Lower lobe of right lung (tissue), 2 donors: Measurements from ENCODE around the gene PHACTR1. TPM values are rescaled to one million over a fixed set of nuclear protein-coding genes. Genes with fewer than 3 reads are reported as not detected.

Experiments used
- ATAC-seq, 2 donors: fragments of 200-7000 bp; cut with Tn5 transposase; one replicate each; pipeline ENCODE4 v1.9.1; 2020 to 2022; ENCODE audit warnings: mild to moderate bottlenecking in 2 of 2, moderate library complexity in 2 of 2
- DNase-seq: peaks from one replicate; pipeline ENCODE4 v3.0.0-alpha.2; 2020
- H3K27ac ChIP-seq: fragments of 200-600 bp; one replicate; pipeline ENCODE4 v1.8.0; 2022
- H3K27me3 ChIP-seq: fragments of 200-600 bp; one replicate; pipeline ENCODE4 v1.8.0; 2022; ENCODE audit warnings: low read depth
- H3K36me3 ChIP-seq: fragments of 200-600 bp; one replicate; pipeline ENCODE4 v1.8.0; 2022; ENCODE audit warnings: mild to moderate bottlenecking
- H3K4me1 ChIP-seq: fragments of 200-600 bp; one replicate; pipeline ENCODE4 v1.8.0; 2022
- H3K4me3 ChIP-seq: fragments of 200-600 bp; one replicate; pipeline ENCODE4 v1.8.0; 2022; ENCODE audit warnings: mild to moderate bottlenecking
- H3K9me3 ChIP-seq: fragments of 200-600 bp; one replicate; pipeline ENCODE4 v1.8.0; 2022
- intact Hi-C: fragments of 100-400 bp; cut with DNase I; formaldehyde crosslinking; loops from one replicate; pipeline ENCODE4 v1.11.0; 2022
- total RNA-seq: library from RNA; stranded (reverse); fragmentation: NEBNext Ultra II Directional; extraction: Animal tissue kit (Norgen Biotek cat#: 25700); gene quantifications from one replicate; pipeline ENCODE4 v1.2.1, GENCODE V29; 2021
- TF ChIP-seq, protein P1 (sequence below): fragments of 200-600 bp; IDR thresholded peaks from one replicate; pipeline ENCODE4 v1.8.0; 2022; ENCODE audit warnings: antibody characterized with exemption, mild to moderate bottlenecking
- donor health status: DM: no; HTN: yes; CAD: no; lungs with severe emphysema.

Gene PHACTR1
- total RNA-seq, 1 donor from 2014 or later: 91.0 TPM

DNA sequence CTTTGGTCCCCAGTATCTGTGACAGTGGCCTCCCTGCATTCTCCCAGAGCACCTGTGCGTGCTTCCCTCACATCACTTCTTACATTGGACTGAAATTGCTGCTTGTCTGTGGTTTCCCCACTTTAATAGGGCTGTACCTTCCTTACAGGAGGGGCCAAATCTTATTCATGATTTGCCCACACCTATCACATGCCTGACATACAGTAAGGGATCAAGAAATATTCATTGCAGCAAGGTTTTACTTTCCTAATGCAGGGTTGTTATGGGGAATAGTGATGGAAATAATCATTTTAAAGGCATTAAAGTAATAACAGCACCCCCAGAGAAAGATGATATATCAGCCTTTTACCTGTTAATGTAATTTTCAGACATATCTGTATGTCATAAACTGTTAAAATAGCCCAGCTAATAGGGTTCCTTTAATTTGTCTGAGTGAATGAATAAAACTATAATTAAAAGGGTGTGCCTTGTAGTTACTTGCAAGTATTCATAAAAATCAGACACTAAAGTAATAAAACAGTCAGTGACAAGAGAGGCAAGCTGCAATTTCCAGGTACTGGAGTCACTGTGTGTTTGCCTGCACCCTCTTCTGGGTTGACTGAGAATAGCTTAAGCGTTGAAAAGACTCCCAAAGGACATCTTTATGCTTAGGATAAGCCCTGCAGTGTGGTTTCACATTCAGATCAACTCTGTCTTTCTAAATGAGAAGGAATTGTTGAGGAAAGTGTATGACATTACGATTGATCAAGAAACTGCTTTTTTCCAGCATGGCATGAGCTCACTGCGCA, 182.7 kb downstream of the PHACTR1 start:
- Histone ChIP-seq H3K4me3 (no peak overlapping the region), H3K27ac (no peak overlapping the region), H3K27me3 (no peaks in the 10 kb centered on the region), H3K9me3 (no peaks in the 10 kb centered on the region), H3K36me3 (no peaks in the 10 kb centered on the region), H3K4me1 (peaks cover 5% of the 10 kb centered on the region)
- no peak for DNase-seq
- TF ChIP-seq, protein P1, sequence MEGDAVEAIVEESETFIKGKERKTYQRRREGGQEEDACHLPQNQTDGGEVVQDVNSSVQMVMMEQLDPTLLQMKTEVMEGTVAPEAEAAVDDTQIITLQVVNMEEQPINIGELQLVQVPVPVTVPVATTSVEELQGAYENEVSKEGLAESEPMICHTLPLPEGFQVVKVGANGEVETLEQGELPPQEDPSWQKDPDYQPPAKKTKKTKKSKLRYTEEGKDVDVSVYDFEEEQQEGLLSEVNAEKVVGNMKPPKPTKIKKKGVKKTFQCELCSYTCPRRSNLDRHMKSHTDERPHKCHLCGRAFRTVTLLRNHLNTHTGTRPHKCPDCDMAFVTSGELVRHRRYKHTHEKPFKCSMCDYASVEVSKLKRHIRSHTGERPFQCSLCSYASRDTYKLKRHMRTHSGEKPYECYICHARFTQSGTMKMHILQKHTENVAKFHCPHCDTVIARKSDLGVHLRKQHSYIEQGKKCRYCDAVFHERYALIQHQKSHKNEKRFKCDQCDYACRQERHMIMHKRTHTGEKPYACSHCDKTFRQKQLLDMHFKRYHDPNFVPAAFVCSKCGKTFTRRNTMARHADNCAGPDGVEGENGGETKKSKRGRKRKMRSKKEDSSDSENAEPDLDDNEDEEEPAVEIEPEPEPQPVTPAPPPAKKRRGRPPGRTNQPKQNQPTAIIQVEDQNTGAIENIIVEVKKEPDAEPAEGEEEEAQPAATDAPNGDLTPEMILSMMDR: no peak
- intact Hi-C loops: no loop called here
- ATAC-seq: peak in 1 of 2 donors; percentile 22

DNA sequence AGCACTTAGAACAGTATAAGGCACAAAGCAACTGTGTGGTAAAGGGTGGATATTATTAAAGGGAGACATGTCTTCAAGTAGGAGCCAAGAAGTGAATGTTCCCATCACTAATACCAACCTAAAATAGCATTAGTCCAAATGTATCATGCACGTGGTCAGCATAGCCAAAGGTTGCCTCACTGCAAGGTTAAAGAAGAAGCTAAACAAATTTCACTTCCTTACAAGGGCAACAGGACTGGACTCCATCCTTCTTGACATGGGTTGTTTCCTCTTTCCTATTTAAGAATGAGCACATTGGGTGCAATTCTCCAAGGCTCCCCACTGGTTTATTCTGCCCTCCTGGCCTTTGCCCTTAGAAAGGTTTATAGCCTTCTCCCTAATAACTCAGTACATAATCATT, 186.7 kb downstream of the PHACTR1 start:
- H3K36me3 ChIP-seq: no peaks in the 10 kb centered on the region
- DNase-seq (no peak), ATAC-seq (peak; percentile 39 to 68)
- H3K27me3 ChIP-seq: no peaks in the 10 kb centered on the region
- H3K4me1 ChIP-seq: no peaks in the 10 kb centered on the region
- TF ChIP-seq, protein P1: no peak
- no peaks in the 10 kb centered on the region for H3K9me3 ChIP-seq
- intact Hi-C loops: no loop called here
- H3K27ac ChIP-seq: no peak overlapping the region
- no peak overlapping the region for H3K4me3 ChIP-seq

DNA sequence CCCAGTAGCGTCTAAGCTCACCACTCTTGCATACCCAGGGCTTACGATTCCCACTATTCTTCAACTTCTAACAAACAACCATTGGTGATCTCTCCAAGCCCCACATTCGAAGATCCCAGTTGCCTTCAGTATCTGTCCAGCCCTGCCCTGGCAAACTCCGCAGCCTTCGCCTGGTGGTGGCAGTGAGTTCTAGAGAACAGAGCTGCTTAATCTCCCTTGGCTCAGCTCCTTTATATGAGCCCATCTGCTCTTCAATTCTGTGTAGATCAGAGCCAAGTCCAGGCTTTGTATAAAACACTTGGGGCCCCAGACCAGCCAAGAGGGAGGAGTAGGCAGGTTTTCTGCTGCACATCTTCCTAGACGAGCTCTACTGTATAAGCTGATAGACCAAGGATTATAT, 193.3 kb downstream of the PHACTR1 start:
- H3K27ac ChIP-seq: no peak overlapping the region
- no peak for DNase-seq

DNA sequence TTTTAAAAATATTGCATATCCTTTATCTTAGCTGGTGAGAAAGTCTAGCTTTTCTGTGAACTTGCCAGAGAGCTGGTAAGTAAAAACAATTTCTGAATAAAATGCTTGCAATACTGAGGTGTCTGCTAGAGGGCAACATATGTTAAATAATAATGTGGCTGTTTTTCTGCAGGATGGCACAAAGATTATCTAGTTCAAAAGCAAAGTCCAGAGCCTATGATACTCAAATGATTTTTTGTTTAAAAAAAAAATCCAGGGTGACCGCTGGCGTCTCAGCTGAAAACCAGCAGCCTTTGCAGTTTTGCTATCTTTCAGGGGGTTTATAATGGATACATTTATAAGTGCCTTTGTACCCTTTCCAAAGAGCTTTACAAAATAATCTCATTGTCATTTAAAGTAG, 194.9 kb downstream of the PHACTR1 start:
- ATAC-seq (peak in 1 of 2 donors; percentile 55), DNase-seq (no peak)
- no peaks in the 10 kb centered on the region for H3K27me3 ChIP-seq
- TF ChIP-seq, protein P1: peak; percentile 60
- H3K4me3 ChIP-seq: no peak overlapping the region
- no peaks in the 10 kb centered on the region for H3K9me3 ChIP-seq
- H3K36me3 ChIP-seq: no peaks in the 10 kb centered on the region
- no peak overlapping the region for H3K27ac ChIP-seq
- H3K4me1 ChIP-seq: no peaks in the 10 kb centered on the region
- intact Hi-C loops: no loop called here

More for the DNA sequence above, 193.3 kb downstream of the PHACTR1 start:
- no peak for ATAC-seq
- no peaks in the 10 kb centered on the region for H3K9me3 ChIP-seq
- no peaks in the 10 kb centered on the region for H3K4me1 ChIP-seq
- H3K27me3 ChIP-seq: no peaks in the 10 kb centered on the region
- H3K4me3 ChIP-seq: no peak overlapping the region
- intact Hi-C loops: no loop called here
- TF ChIP-seq, protein P1: no peak
- H3K36me3 ChIP-seq: no peaks in the 10 kb centered on the region

DNA sequence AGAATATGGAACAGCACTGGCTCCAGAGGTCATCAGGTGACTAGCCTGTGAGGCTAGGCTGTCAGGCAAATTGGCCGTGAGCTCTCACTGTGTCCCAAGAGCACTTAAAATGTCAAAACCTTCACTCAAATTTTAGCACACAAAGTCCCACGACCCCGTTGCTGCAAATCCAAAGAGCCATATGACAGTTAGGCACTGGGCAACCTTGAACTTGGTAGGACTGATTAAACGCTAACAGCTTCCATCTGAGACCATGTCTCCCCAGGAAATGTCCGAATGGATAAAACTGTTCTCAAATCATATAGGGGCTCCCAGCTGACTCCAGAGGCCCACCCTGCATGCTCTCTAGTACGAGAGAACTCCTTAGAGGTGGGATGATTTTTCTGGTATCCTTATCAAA, 196.6 kb downstream of the PHACTR1 start:
- Histone ChIP-seq H3K4me3 (no peak overlapping the region), H3K27me3 (no peaks in the 10 kb centered on the region), H3K4me1 (no peaks in the 10 kb centered on the region), H3K27ac (no peak overlapping the region), H3K9me3 (no peaks in the 10 kb centered on the region), H3K36me3 (no peaks in the 10 kb centered on the region)
- TF ChIP-seq, protein P1: no peak
- no peak for ATAC-seq
- intact Hi-C loops: no loop called here
- DNase-seq: no peak
